Rectal smooth muscle tissue (tissue), 1 donor: ENCODE data around the gene NRIP3.
A peak's percentile ranks its signal among the peaks of the same experiment; 100 is the strongest.
"Not testable (repeated sequence)": the region's sequence is repeated elsewhere in the genome, so short reads cannot be mapped to it uniquely, and the experiment has no call there.

Source experiments
- H3K27ac ChIP-seq: one replicate; pipeline ENCODE4 v1.7.0; 2013; ENCODE audit warnings: low read depth, low read length, inconsistent platforms
- H3K27me3 ChIP-seq: one replicate; pipeline ENCODE4 v1.7.0; 2013; ENCODE audit warnings: low read length; ENCODE audit not compliant: control insufficient read depth, insufficient read depth
- H3K36me3 ChIP-seq: one replicate; pipeline ENCODE4 v1.7.0; 2013; ENCODE audit warnings: low read length; ENCODE audit not compliant: control insufficient read depth, insufficient read depth
- H3K4me1 ChIP-seq: one replicate; pipeline ENCODE4 v1.7.0; 2013; ENCODE audit warnings: low read length; ENCODE audit not compliant: control insufficient read depth, insufficient read depth
- H3K4me3 ChIP-seq: one replicate; pipeline ENCODE4 v1.7.0; 2013; ENCODE audit warnings: low read length
- H3K9ac ChIP-seq: one replicate; pipeline ENCODE4 v1.7.0; 2013; ENCODE audit warnings: low read length

NRIP3 gene

GRCh38 chr11:8962841-8963240 lies 41.0 kb downstream of the NRIP3 start:
- no peak overlapping the region for H3K27ac ChIP-seq
- H3K4me3 ChIP-seq = peak overlapping the region; percentile 89
- peaks cover 23% of the 10 kb centered on the region for H3K4me1 ChIP-seq
- H3K9ac ChIP-seq = no peak overlapping the region
- no peaks in the 10 kb centered on the region for H3K27me3 ChIP-seq
- no peaks in the 10 kb centered on the region for H3K36me3 ChIP-seq

DNA sequence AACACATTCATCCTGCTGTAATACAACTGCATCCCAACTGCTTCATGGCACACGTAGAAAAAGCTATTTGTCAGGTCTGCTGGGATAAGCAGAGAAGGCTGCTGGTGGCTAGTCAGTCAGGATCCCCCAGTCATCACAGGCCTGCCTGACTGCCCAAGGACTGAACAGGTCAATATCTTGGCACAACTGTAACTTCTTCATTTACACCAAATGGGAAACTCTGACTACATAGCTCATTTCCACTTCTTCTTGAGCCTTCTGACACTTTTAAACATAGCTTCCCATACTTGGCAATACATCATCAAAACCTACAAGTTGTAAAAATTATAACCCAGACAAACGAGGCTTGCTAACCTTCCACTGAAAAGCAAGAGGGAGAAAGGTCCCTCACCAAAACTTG lies 42.4 kb downstream of the NRIP3 start:
- no peak overlapping the region for H3K9ac ChIP-seq
- no peak overlapping the region for H3K4me3 ChIP-seq
- peaks cover 23% of the 10 kb centered on the region for H3K4me1 ChIP-seq
- no peaks in the 10 kb centered on the region for H3K27me3 ChIP-seq
- no peak overlapping the region for H3K27ac ChIP-seq
- H3K36me3 ChIP-seq = no peaks in the 10 kb centered on the region

- no peak overlapping the region for H3K9ac ChIP-seq
- H3K27ac ChIP-seq = peak overlapping the region; percentile 61
- H3K4me1 ChIP-seq = peaks cover 23% of the 10 kb centered on the region
- H3K36me3 ChIP-seq = no peaks in the 10 kb centered on the region
- no peak overlapping the region for H3K4me3 ChIP-seq
- H3K27me3 ChIP-seq = no peaks in the 10 kb centered on the region
Measured at GRCh38 chr11:8959546-8960166, 44.1 kb downstream of the NRIP3 start.

- H3K36me3 ChIP-seq = peaks cover 5% of the 10 kb centered on the region
- H3K27me3 ChIP-seq = no peaks in the 10 kb centered on the region
- no peak overlapping the region for H3K4me3 ChIP-seq
- H3K9ac ChIP-seq = no peak overlapping the region
- no peak overlapping the region for H3K27ac ChIP-seq
- H3K4me1 ChIP-seq = peaks cover 10% of the 10 kb centered on the region
Measured at GRCh38 chr11:8956860-8957259, 46.9 kb downstream of the NRIP3 start.

- Histone ChIP-seq H3K4me1 (no peaks in the 10 kb centered on the region), H3K36me3 (peaks cover 12% of the 10 kb centered on the region)
Measured at GRCh38 chr11:8948886-8949285, 54.9 kb downstream of the NRIP3 start.

GRCh38 chr11:8947230-8947943 lies 56.4 kb downstream of the NRIP3 start:
- Histone ChIP-seq H3K27me3 (no peaks in the 10 kb centered on the region), H3K36me3 (peaks cover 7% of the 10 kb centered on the region)

More at GRCh38 chr11:8948886-8949285, 54.9 kb downstream of the NRIP3 start:
- H3K4me3 ChIP-seq = no peak overlapping the region
- H3K9ac ChIP-seq = no peak overlapping the region
- H3K27me3 ChIP-seq = no peaks in the 10 kb centered on the region
- H3K27ac ChIP-seq = no peak overlapping the region

DNA sequence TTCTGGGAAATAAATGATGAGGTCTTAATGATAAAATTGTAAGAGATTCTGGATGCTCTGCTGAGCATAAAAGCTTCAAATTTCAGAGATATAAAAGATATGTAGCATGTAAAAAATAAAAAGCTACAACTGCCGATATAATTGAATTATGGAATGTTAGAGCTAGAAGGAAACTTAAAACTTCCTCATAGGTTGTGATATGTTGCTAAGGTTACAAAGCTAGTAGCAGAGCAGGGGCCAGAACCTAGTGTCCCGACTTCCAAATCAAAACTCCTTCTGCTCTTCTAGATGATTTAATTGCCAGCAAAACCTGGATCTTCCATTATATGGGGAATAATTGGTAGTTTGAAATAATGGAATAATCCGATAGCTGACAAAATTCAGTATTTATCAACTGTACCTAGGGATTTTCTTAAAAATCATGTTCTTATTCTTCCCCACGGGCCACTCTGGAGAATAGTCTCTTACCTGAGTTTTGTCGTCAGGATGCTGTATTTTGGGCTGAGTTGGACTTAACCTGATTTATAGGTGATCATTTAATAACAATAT lies 61.2 kb downstream of the NRIP3 start, which contains the start of gene ASCL3:
TSS of gene ASCL3 (minus strand) at position 499 of the 549 bp plus-strand sequence. CDS start 4,855 bp downstream, outside the sequence.
- Histone ChIP-seq H3K4me1 (no peaks in the 10 kb centered on the region), H3K27me3 (no peaks in the 10 kb centered on the region), H3K4me3 (no peak within 1 kb of the TSS), H3K27ac (no peak within 1 kb of the TSS), H3K9ac (no peak within 1 kb of the TSS), H3K36me3 (no peaks in the 10 kb centered on the region)

More at GRCh38 chr11:8947230-8947943, 56.4 kb downstream of the NRIP3 start:
- no peak overlapping the region for H3K4me3 ChIP-seq
- no peak overlapping the region for H3K27ac ChIP-seq
- no peak overlapping the region for H3K9ac ChIP-seq
- no peaks in the 10 kb centered on the region for H3K4me1 ChIP-seq

DNA sequence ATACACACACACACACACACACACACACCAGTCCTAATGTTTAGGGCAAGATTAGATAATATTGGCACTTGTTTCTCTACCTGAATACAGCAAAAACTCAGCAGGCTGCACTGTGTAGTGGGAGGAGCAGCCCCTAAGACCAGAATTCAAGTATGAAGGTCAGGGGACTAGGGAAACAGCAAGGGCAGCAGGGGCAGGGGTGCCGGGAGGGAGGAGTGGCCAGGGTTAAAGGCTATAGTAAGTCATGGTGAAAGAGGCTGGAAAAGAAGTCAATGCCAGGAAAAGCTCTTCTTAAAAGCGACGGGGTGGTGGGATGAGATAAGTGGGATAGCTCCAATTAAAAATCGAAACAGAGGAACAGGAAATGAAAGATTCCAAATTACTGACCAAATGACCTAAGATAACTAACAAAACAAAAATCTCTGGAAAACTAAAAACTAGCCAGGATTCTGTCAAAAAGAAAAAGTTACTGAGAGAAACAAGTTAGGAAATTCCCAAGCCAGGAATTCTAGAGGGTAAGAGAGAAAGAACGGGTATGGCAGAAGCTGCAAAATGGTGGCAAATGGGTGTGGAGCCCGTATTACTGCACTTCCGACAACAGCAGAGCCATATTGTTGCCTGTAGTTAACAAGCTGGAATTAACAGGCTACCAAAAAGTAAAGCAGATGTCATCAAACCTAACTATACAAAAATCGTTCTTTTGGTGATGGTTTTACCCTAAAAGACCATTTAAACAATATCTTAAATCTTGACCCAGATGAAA lies 62.3 kb downstream of the NRIP3 start:
- Histone ChIP-seq H3K27ac (no peak overlapping the region), H3K9ac (no peak overlapping the region)

GRCh38 chr11:8937659-8938058 lies 66.1 kb downstream of the NRIP3 start:
- no peaks in the 10 kb centered on the region for H3K27me3 ChIP-seq
- no peak overlapping the region for H3K4me3 ChIP-seq
- H3K27ac ChIP-seq = no peak overlapping the region
- no peaks in the 10 kb centered on the region for H3K4me1 ChIP-seq
- no peaks in the 10 kb centered on the region for H3K36me3 ChIP-seq
- no peak overlapping the region for H3K9ac ChIP-seq

More for the DNA sequence above, 62.3 kb downstream of the NRIP3 start:
- no peaks in the 10 kb centered on the region for H3K27me3 ChIP-seq
- no peak overlapping the region for H3K4me3 ChIP-seq
- H3K4me1 ChIP-seq = no peaks in the 10 kb centered on the region
- H3K36me3 ChIP-seq = no peaks in the 10 kb centered on the region

GRCh38 chr11:8937159-8937558 lies 66.6 kb downstream of the NRIP3 start:
- no peak overlapping the region for H3K9ac ChIP-seq
- no peak overlapping the region for H3K4me3 ChIP-seq
- H3K36me3 ChIP-seq = no peaks in the 10 kb centered on the region
- no peaks in the 10 kb centered on the region for H3K27me3 ChIP-seq
- H3K4me1 ChIP-seq = no peaks in the 10 kb centered on the region
- H3K27ac ChIP-seq = no peak overlapping the region

- H3K9ac ChIP-seq, H3K4me1 ChIP-seq, H3K27ac ChIP-seq, H3K27me3 ChIP-seq, H3K4me3 ChIP-seq, H3K36me3 ChIP-seq: not testable (repeated sequence)
Measured at GRCh38 chr11:8935789-8936188, 68.0 kb downstream of the NRIP3 start.

- no peaks in the 10 kb centered on the region for H3K27me3 ChIP-seq
- H3K4me3 ChIP-seq = no peak overlapping the region
- H3K9ac ChIP-seq = no peak overlapping the region
- H3K27ac ChIP-seq = no peak overlapping the region
- H3K4me1 ChIP-seq = no peaks in the 10 kb centered on the region
- H3K36me3 ChIP-seq = no peaks in the 10 kb centered on the region
Measured at GRCh38 chr11:8934742-8935488, 68.9 kb downstream of the NRIP3 start.
